Smooth muscle cell (in vitro differentiated cells): ENCODE results near the gene FIGNL2. TPM values are rescaled to one million over a fixed set of nuclear protein-coding genes. Genes with fewer than 3 reads are reported as not detected.
"Not testable (repeated sequence)": the region's sequence is repeated elsewhere in the genome, so short reads cannot be mapped to it uniquely, and the experiment has no call there.

Experiments used
- DNase-seq: peaks from one replicate; lab custom pipeline; 2025; ENCODE audit not compliant: unreplicated experiment; lab: John Stamatoyannopoulos, UW
- H2AFZ ChIP-seq: fragments of 200-600 bp; sonication (generic); 2 replicates; pipeline ENCODE4 v1.6.0; 2016; ENCODE audit warnings: antibody characterized with exemption, low read depth, mild to moderate bottlenecking
- H3F3A ChIP-seq: fragments of 200-600 bp; sonication (generic); 2 replicates; pipeline ENCODE4 v1.6.0; 2017; ENCODE audit warnings: antibody characterized with exemption, low read depth
- H3K27ac ChIP-seq: fragments of 200-600 bp; sonication (generic); 2 replicates; pipeline ENCODE4 v1.5.1; 2016; ENCODE audit warnings: low read depth, mild to moderate bottlenecking
- H3K27me3 ChIP-seq: fragments of 200-600 bp; sonication (generic); 2 replicates; pipeline ENCODE4 v1.6.1; 2016; ENCODE audit warnings: low read depth, mild to moderate bottlenecking
- H3K36me3 ChIP-seq: fragments of 200-600 bp; sonication (generic); 2 replicates; pipeline ENCODE4 v1.5.1; 2016; ENCODE audit warnings: low read depth
- H3K4me1 ChIP-seq: fragments of 200-600 bp; sonication (generic); 2 replicates; pipeline ENCODE4 v1.5.1; 2016; ENCODE audit warnings: low read depth
- H3K4me2 ChIP-seq: fragments of 200-600 bp; sonication (generic); 2 replicates; pipeline ENCODE4 v1.6.0; 2016; ENCODE audit warnings: mild to moderate bottlenecking
- H3K4me3 ChIP-seq: fragments of 200-600 bp; sonication (generic); 2 replicates; pipeline ENCODE4 v1.5.1; 2016; ENCODE audit warnings: mild to moderate bottlenecking
- H3K79me2 ChIP-seq: fragments of 200-600 bp; sonication (generic); 2 replicates; pipeline ENCODE4 v1.6.0; 2016; ENCODE audit warnings: low read depth, mild to moderate bottlenecking
- H3K9ac ChIP-seq: fragments of 200-600 bp; sonication (generic); 2 replicates; pipeline ENCODE4 v1.6.0; 2016; ENCODE audit warnings: low read depth
- H3K9me3 ChIP-seq: fragments of 200-600 bp; sonication (generic); replicated peaks from 2 replicates; pipeline ENCODE4 v1.5.1; 2016; ENCODE audit warnings: low read depth
- H4K20me1 ChIP-seq: fragments of 200-600 bp; sonication (generic); 2 replicates; pipeline ENCODE4 v1.6.0; 2016; ENCODE audit warnings: low read depth
- WGBS: methylation state at CpG from one replicate; pipeline ENCODE4 v1.1.7; 2016; ENCODE audit warnings: low lambda C conversion rate; 5-methylcytosine and 5-hydroxymethylcytosine counted together
- polyA plus RNA-seq: library from polyadenylated mRNA; unstranded; fragments of >200 nt; fragmentation: Nextera tagmentation; extraction: Ambion mirVana; gene quantifications from 2 replicates; pipeline ENCODE4 v1.2.1, GENCODE V29; 2016
- total RNA-seq: library from RNA; depleted of rRNA; stranded (reverse); fragments of >200 nt; gene quantifications from 2 replicates; pipeline ENCODE4 v1.2.3, GENCODE V29; 2014
- TF ChIP-seq, protein P1 (sequence below): fragments of 200-600 bp; sonication (generic); IDR thresholded peaks from 2 replicates; pipeline ENCODE4 v1.5.1; 2017; ENCODE audit warnings: borderline replicate concordance, mild to moderate bottlenecking, antibody characterized with exemption; ENCODE audit not compliant: insufficient read depth, poor library complexity, severe bottlenecking

Gene FIGNL2
- total and polyA plus RNA-seq, 2 experiments from 2014 or later, result 1.1 to 2.7 TPM

DNA sequence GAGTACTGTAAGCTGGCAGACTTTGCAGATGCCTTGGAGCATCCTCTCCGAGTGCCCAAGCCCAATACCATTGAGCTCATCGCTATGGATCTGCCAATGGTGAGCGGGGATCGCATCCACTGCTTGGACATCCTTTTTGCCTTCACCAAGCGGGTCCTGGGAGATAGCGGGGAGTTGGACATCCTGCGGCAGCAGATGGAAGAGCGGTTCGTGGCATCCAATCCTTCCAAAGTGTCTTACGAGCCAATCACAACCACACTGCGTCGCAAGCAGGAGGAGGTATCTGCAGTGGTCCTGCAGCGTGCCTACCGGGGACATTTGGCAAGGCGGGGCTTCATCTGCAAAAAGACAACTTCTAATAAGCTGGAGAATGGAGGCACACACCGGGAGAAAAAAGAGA, 41.6 kb downstream of the FIGNL2 start:
- no peak overlapping the region for H3K27ac ChIP-seq
- 97% methylated on average over 16 of the region's 16 CpGs for WGBS
- no peaks in the 10 kb centered on the region for H3K9me3 ChIP-seq
- no peak overlapping the region for H3K4me2 ChIP-seq
- no peak overlapping the region for H3K9ac ChIP-seq
- TF ChIP-seq, protein P1, sequence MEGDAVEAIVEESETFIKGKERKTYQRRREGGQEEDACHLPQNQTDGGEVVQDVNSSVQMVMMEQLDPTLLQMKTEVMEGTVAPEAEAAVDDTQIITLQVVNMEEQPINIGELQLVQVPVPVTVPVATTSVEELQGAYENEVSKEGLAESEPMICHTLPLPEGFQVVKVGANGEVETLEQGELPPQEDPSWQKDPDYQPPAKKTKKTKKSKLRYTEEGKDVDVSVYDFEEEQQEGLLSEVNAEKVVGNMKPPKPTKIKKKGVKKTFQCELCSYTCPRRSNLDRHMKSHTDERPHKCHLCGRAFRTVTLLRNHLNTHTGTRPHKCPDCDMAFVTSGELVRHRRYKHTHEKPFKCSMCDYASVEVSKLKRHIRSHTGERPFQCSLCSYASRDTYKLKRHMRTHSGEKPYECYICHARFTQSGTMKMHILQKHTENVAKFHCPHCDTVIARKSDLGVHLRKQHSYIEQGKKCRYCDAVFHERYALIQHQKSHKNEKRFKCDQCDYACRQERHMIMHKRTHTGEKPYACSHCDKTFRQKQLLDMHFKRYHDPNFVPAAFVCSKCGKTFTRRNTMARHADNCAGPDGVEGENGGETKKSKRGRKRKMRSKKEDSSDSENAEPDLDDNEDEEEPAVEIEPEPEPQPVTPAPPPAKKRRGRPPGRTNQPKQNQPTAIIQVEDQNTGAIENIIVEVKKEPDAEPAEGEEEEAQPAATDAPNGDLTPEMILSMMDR, result no peak
- H4K20me1 ChIP-seq, result no peaks in the 10 kb centered on the region
- no peak overlapping the region for H3K4me3 ChIP-seq
- no peaks in the 10 kb centered on the region for H3F3A ChIP-seq
- H3K36me3 ChIP-seq, result no peaks in the 10 kb centered on the region
- H3K79me2 ChIP-seq, result no peaks in the 10 kb centered on the region
- H3K4me1 ChIP-seq, result peaks cover 2% of the 10 kb centered on the region
- no peaks in the 10 kb centered on the region for H3K27me3 ChIP-seq
- no peak overlapping the region for H2AFZ ChIP-seq
- DNase-seq, result no peak

DNA sequence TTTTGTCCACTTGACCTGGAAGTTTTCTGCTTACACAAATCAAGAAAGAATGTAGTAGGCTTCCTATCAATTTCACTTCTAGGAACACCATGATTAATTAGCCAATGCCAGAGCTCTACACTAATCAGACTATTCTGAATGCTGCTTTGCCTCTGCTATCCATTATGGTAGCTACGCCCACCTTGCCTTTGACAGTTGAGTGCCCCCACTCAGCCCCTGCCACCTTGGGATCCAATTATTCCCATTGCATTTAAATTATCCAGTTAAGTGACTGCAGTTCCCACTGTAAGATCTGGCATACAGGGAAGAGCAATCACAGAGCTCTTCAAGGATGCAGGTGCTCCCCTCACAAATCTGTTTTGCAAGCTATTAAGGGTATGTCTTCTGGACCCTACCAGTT, 47.5 kb downstream of the FIGNL2 start:
- TF ChIP-seq, protein P1, result no peak
- DNase-seq, result no peak
- 95% methylated on average over 1 of the region's 1 CpG for WGBS
- H3K9me3 ChIP-seq, result no peaks in the 10 kb centered on the region
- no peak overlapping the region for H3K4me3 ChIP-seq
- no peak overlapping the region for H3K9ac ChIP-seq
- no peaks in the 10 kb centered on the region for H3K27me3 ChIP-seq
- no peaks in the 10 kb centered on the region for H3K79me2 ChIP-seq
- H3K36me3 ChIP-seq, result no peaks in the 10 kb centered on the region
- no peaks in the 10 kb centered on the region for H3F3A ChIP-seq
- no peaks in the 10 kb centered on the region for H4K20me1 ChIP-seq
- H3K4me1 ChIP-seq, result peaks cover 4% of the 10 kb centered on the region
- H2AFZ ChIP-seq, result no peak overlapping the region
- H3K4me2 ChIP-seq, result no peak overlapping the region
- H3K27ac ChIP-seq, result no peak overlapping the region

DNA sequence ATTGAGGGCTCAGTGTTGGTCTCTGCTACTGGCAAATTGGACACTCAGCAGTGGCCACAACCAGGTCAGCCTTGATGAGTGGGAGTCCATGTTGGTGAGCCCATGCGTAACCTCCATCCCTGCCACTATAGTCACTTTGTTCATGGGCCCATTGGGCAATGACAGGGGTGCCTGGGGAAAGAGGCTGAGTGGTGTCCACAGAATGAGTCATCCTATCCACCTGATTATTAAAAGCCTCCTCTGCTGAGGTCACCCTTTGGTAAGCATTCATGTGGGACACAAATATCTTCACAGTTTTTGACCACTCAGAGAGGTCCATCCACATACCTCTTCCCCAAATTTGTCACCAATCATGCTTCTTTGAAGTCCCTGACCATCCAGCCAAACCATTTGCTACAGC, 50.0 kb downstream of the FIGNL2 start:
- H3K9ac ChIP-seq, result no peak overlapping the region
- no peaks in the 10 kb centered on the region for H3K36me3 ChIP-seq
- no peak overlapping the region for H3K27ac ChIP-seq
- H2AFZ ChIP-seq, result no peak overlapping the region
- no peaks in the 10 kb centered on the region for H3K9me3 ChIP-seq
- H3K79me2 ChIP-seq, result no peaks in the 10 kb centered on the region
- no peaks in the 10 kb centered on the region for H3K27me3 ChIP-seq
- 93% methylated on average over 1 of the region's 1 CpG for WGBS
- no peak for DNase-seq
- H4K20me1 ChIP-seq, result no peaks in the 10 kb centered on the region
- no peak overlapping the region for H3K4me3 ChIP-seq
- no peak overlapping the region for H3K4me2 ChIP-seq
- H3K4me1 ChIP-seq, result peaks cover 4% of the 10 kb centered on the region
- TF ChIP-seq, protein P1, result no peak
- no peaks in the 10 kb centered on the region for H3F3A ChIP-seq

DNA sequence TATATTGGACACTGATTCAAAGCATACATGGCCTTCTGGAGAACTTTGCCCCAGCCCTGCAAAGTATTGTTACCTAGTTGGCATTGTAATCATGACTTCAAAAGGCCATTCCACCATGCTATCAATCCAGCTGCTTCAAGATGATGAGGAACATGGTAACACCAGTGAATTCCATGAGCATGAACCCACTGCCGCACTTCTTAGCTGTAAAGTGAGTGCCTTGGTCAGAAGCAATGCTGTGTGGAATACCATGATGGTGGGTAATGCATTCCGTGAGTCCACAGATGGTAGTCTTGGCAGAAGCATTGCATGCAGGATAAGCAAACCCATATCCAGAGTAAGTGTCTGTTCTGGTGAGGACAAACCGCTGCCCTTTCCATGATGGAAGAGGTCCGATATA, 50.5 kb downstream of the FIGNL2 start:
- DNase-seq, H3K36me3 ChIP-seq, H2AFZ ChIP-seq, H4K20me1 ChIP-seq, H3F3A ChIP-seq, H3K79me2 ChIP-seq, H3K9ac ChIP-seq, H3K9me3 ChIP-seq, H3K4me3 ChIP-seq, H3K4me2 ChIP-seq, H3K4me1 ChIP-seq, H3K27ac ChIP-seq, H3K27me3 ChIP-seq: not testable (repeated sequence)
- WGBS, result 98% methylated on average over 4 of the region's 4 CpGs
